NCI-H1417 (cell line): ENCODE results near the gene POC1B.

Source experiments
- DNase-seq, 3 experiments: peaks; one replicate each; lab custom pipeline; 2025; lab: John Stamatoyannopoulos, UW

Gene POC1B

GRCh38 chr12:89389755-89390661, 135.8 kb downstream of the POC1B start:
- no peak for DNase-seq

DNA sequence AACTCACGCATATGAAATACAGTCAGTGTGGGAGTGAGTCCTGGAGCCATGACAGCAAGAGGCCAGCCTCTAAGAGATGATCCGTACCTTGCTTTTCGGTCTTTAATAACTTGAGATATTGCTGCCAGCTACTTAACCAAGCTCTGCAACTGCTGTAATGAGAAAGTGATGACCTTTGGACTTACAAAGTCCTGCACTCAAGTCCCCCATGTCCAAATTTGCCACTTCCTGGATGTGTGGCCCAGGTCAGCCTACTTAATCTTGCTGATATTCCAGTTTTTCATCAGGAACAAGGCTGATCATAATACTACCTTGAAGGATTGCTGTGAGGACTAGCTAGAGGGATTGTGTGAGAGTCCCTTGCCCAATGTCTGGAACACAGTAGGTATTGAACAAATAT, 139.7 kb downstream of the POC1B start:
- no peak for DNase-seq

DNA sequence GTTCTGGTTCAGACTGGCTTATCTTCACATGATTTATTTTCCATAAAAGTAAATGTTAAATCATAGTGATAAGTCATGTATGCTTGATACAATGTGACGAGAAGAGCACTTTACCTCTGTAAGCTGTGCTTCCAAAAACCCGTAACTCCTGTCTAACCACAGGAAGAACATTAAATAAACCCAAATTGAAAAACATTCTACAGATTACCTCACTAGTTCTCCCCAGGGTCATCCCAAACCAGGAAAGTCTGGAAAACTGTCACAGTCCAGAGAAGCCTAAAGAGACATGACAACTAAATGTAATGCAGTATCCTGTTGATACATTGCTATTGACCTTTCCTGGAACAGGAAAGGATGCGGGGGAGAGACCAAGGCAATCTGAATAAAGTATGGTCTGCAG, 141.0 kb downstream of the POC1B start:
- no peak for DNase-seq

GRCh38 chr12:89384050-89384758, 141.6 kb downstream of the POC1B start:
- DNase-seq: no peak

DNA sequence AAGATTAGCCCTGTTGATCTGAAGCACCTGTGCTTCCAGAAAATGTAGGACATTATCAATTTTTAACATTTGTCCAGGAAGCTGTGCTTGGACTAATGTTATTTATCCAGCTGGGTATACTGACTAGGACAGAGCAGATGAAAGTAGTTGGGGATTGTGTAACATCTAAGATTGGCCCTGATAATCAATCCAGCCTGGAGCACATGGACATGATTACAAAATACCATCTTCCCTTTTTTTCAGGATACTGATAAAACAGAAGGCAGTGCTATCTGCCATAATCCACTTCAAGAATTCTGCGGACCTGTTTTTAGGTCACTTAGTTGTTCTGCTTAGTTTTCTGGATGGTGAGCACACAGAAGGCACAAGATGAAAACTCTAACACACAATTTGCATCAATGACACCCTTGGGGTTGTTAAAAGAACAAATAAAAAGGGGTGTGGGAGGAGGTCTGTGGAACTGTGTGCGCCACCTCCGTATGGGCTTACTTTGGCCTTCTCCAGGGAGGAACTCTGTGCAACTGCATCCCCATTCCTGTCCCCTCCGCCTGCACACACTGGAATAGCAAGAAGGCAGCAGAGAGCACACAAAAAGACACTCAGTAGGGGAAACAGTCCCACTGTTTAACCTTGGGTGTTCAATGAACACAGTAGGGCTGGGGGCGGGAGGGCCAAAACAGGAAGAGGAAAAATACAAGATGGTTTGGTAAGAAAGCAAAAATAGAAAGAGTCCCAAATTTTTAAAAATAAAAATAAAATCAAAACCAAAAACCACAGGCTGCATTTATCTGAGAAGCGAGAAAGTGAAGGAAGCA, 142.4 kb downstream of the POC1B start:
- DNase-seq: no peak

DNA sequence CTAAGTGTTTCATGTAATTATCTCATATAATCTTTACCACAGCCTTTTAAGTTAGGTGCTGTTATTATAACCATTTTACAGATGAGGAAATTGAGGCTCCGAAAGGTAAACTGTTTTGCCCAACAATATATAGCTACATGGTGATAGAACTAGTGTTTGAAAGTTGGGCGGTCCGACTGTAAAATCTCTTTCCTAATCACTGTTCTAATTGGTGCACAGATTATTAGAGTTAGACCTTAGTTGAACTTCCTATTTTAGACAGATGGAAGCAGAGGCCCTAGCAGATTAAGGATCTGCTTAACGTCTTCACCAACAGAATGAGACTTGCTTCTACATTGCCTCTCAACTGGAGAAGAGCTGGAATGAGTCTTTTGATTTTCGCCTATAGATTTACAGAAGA, 143.5 kb downstream of the POC1B start:
- no peak for DNase-seq

GRCh38 chr12:89379839-89380467, 145.9 kb downstream of the POC1B start:
- DNase-seq: no peak

- no peak for DNase-seq
These were observed 146.6 kb downstream of the POC1B start for GRCh38 chr12:89379148-89379838.

DNA sequence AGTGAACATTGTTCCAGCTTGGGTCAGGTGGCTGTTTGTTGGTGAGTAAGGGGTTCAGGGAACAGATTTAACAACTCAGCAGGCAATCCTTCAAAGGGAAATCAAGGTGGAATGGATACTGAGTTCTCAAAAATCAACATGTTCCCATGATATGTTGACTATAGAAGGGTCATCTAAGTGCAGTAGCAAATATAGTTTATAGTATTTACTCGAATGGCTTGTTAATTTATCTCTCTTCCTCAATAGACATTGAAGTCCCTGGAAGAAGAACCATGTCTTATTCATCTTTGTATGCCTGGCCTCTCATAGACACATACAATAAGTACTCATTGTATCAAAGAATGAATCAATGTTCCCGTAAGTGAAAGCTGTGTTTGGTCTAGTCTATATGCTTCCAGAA, 149.0 kb downstream of the POC1B start:
- DNase-seq: no peak

GRCh38 chr12:89376202-89376529, 149.7 kb downstream of the POC1B start:
- no peak for DNase-seq

DNA sequence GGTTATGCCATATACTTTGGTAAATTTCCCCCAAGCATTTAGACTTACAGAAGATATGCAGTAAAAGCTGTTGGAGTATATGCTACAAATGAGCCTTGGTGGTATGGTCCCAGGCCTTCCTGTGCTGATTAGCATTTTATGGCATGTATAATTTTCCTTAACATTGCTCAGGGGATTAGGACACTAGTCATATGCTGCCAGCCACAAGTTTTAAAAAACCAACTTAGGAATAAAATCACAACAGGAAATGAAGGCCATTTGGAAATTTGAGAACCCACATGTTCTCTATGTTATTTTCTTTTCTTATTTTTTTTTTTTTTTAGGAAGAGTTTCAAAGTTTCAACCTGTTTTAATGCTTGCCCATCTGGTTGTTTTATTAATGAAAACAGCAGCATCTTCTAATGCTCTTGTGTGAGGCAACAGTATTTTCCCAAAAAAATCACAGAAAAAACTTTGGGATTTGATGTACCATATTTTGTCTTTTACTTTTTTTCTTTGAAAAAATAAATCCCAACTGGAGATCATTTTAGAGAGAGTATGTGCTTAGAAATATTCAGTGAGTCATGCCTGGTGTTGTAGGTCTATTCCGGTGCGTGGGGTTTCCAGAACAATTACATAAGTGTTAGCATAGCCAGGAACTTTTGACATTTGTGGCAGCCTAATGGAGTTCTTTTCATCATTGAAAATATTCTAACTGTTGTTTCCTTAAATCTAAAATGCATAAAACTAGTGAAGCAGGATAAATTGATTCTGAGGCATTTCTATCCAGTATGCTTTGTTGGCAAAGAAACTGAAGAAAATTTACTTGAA, 151.9 kb downstream of the POC1B start:
- no peak for DNase-seq

DNA sequence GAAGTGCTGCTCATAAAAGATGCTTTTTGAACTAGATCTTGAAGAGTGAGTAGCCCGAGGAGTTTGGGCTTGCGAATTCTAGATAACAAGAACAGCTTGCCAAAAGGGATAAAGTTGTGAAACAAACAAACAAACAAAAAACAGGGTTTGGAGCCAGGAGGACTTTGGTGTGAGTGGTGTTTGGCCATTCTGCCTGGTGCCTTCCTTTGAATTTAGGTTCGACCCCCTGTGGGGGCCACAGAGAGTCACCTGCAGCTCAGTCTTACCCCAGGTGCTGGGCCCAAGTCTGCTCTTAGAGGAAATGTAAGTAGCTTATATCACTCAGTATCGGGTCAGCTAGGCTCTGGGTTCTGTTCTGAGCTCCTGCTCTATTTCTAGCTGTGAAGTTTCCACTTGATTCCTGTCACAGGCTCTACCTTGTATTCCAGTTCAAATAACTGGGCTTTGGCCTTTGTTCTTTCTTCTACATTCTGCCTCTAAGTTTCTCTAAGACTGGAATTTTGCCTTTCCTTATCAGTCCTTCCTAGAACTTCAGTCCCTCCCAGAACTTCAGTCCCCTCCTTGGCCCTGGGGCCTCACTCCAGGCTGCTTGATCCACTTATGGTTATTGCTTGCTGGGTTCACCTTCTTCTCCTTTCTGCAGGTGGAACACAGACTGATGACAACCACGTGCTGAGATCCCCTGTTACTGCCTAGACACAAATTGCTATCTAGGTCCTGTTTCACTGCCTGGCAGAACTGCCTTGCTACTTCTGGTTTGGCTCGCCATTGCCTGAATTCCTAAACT, 153.1 kb downstream of the POC1B start:
- no peak for DNase-seq

DNA sequence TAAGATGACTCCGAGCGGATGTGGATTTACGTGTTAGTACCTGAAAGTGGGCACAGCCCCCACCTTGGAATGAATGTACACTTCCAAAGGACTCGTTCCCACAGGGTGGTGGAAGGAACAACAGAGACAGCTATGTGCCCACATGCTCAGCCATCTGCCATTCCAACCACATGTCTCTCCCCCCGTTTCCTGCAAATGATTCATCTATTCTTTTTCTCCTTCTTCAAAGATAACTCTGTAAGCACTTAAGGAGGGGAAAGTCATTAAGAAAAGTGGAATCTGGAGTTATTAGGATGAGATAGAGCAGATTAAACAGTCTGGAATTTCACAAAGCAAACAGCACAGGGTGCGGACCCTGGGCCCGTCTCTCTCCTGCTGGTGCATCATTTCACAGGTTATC, 155.0 kb downstream of the POC1B start:
- no peak for DNase-seq

DNA sequence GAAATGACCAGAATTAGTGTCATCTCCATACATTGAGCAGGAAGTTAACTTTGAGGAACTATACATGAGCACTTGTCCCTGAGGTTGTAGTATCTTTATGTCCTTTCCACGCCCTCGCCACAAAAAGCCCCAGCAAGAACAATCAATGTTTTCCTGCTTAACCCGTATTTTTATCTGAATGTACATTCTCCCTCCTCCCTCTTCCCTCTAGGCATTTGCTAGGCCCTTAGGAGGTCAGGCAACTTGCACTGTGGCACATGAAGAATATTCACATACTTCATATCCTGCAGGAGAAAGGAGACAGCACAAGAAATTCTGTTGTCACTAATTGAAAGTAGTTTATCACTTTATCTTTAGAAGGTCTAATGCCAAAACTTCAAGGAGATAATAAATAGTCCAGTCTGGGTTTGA, 155.4 kb downstream of the POC1B start:
- DNase-seq: no peak
